H1 (cell line): ENCODE results near the gene TMEM115.
A peak's percentile ranks its signal among the peaks of the same experiment; 100 is the strongest.

Experiments
- BACH1 ChIP-seq: IDR thresholded peaks from 2 replicates; pipeline ENCODE4 v1.6.1; 2012; ENCODE audit warnings: low read length, improper control_type of control experiment
- CEBPB ChIP-seq: IDR thresholded peaks from 2 replicates; pipeline ENCODE4 v1.6.1; 2012; ENCODE audit warnings: low read depth, low read length
- CTCF ChIP-seq, 3 experiments: IDR thresholded peaks; 1 replicate in 2 of 3; 2 replicates in 1 of 3; pipeline versions ENCODE4 v1.5.1 to v1.6.1; 2011; ENCODE audit warnings: low read length in 3 of 3, mild to moderate bottlenecking in 3 of 3, inconsistent platforms in 2 of 3, low read depth in 1 of 3, moderate library complexity in 1 of 3; ENCODE audit not compliant: insufficient read depth in 1 of 3; ENCODE audit errors: control extremely low read depth in 1 of 3
- HDAC6 ChIP-seq: IDR thresholded peaks from one replicate; pipeline ENCODE4 v1.7.1; 2012; ENCODE audit warnings: low read depth, mild to moderate bottlenecking, inconsistent platforms, low read length, moderate library complexity
- MAX ChIP-seq: IDR thresholded peaks from 2 replicates; pipeline ENCODE4 v1.6.1; 2012; ENCODE audit warnings: inconsistent platforms
- RFX5 ChIP-seq: IDR thresholded peaks from 2 replicates; pipeline ENCODE4 v1.6.1; 2011; ENCODE audit warnings: low read depth, low read length, improper control_type of control experiment, borderline replicate concordance
- SP1 ChIP-seq: IDR thresholded peaks from 2 replicates; pipeline ENCODE4 v1.6.1; 2011; ENCODE audit warnings: low read depth, low read length
- TBP ChIP-seq: IDR thresholded peaks from 2 replicates; pipeline ENCODE4 v1.6.1; 2011; ENCODE audit warnings: low read depth, low read length, improper control_type of control experiment
- TCF12 ChIP-seq: IDR thresholded peaks from 2 replicates; pipeline ENCODE4 v1.6.1; 2011; ENCODE audit warnings: low read depth, mild to moderate bottlenecking, low read length

- TF ChIP-seq BACH1 (no peak), MAX (0 out of 2 replicates have a peak, but pooled peaks have one; percentile 15), RFX5 (no peak), CTCF (IDR thresholded peaks at IDR 0.05; ENCODE audit: control extremely low read depth in 1 of 3, insufficient read depth in 1 of 3, low read depth in 1 of 3, low read length in 3 of 3) (peak in 2 of 3 experiments; percentile 47 to 69; a peak in 3 of 4 replicates), SP1 (no peak), HDAC6 (no peak), CEBPB (no peak), TCF12 (no peak), TBP (no peak)
Measured at GRCh38 chr3:50347187-50347813, 12.0 kb downstream of the TMEM115 start.
